ENCODE measurements around the gene ADM2. TPM values are rescaled to one million over a fixed set of nuclear protein-coding genes. Genes with fewer than 3 reads are reported as not detected.
A peak's percentile ranks its signal among the peaks of the same experiment; 100 is the strongest.

The ADM2 gene
- total RNA-seq, 1 experiment from 2014 or later: 13.6 TPM

- Mint-ChIP-seq H3K36me3 (ENCODE audit: insufficient read depth, unreplicated experiment) (peaks cover 52% of the 10 kb centered on the region), H3K27ac (ENCODE audit: unreplicated experiment) (no peak overlapping the region), H3K4me3 (ENCODE audit: low read depth, unreplicated experiment) (peak overlapping the region; percentile 82), H3K27me3 (ENCODE audit: unreplicated experiment) (peaks cover 15% of the 10 kb centered on the region), H3K4me1 (ENCODE audit: low read depth, unreplicated experiment) (peaks cover 25% of the 10 kb centered on the region), H3K9me3 (ENCODE audit: low read depth, unreplicated experiment) (no peaks in the 10 kb centered on the region)
- CTCF ChIA-PET: interaction anchor here (0.6 kb wide), 1 partner anchor 97 kb away, joined by 4 read pairs; no protein-coding TSS in a partner anchor
- DNase-seq: no peak
- intact Hi-C loops (cut with micrococcal nuclease; ENCODE audit: unreplicated experiment): no loop called here
- no peak for TF ChIP-seq CTCF (IDR thresholded peaks at IDR 0.05; ENCODE audit: unreplicated experiment)
- no TSS peak for BruUV-seq (replicated peaks)
These were observed 301 bp upstream of the ADM2 start for GRCh38 chr22:50481045-50481439.

- peaks cover 62% of the 10 kb centered on the region for H3K36me3 Mint-ChIP-seq (ENCODE audit: insufficient read depth, unreplicated experiment)
- TF ChIP-seq CTCF (IDR thresholded peaks at IDR 0.05; ENCODE audit: unreplicated experiment): no peak
- peaks cover 15% of the 10 kb centered on the region for H3K27me3 Mint-ChIP-seq (ENCODE audit: unreplicated experiment)
- no peaks in the 10 kb centered on the region for H3K9me3 Mint-ChIP-seq (ENCODE audit: low read depth, unreplicated experiment)
- peak overlapping the region; percentile 82 for H3K4me3 Mint-ChIP-seq (ENCODE audit: low read depth, unreplicated experiment)
- intact Hi-C loops (cut with micrococcal nuclease; ENCODE audit: unreplicated experiment): no loop called here
- BruUV-seq (replicated peaks): no TSS peak
- peaks cover 38% of the 10 kb centered on the region for H3K4me1 Mint-ChIP-seq (ENCODE audit: low read depth, unreplicated experiment)
- CTCF ChIA-PET: interaction anchor here (0.6 to 0.7 kb wide), 2 partner anchors 54 to 83 kb away, joined by 3 read pairs; no protein-coding TSS in a partner anchor
- H3K27ac Mint-ChIP-seq (ENCODE audit: unreplicated experiment): peak overlapping the region; percentile 80
- no peak for DNase-seq
These were observed 1.0 kb downstream of the ADM2 start for GRCh38 chr22:50482107-50483074.

GRCh38 chr22:50483106-50483505 is 1.8 kb downstream of the ADM2 start:
- BruUV-seq (replicated peaks): no TSS peak
- peaks cover 38% of the 10 kb centered on the region for H3K4me1 Mint-ChIP-seq (ENCODE audit: low read depth, unreplicated experiment)
- intact Hi-C loops (cut with micrococcal nuclease; ENCODE audit: unreplicated experiment): no loop called here
- peaks cover 62% of the 10 kb centered on the region for H3K36me3 Mint-ChIP-seq (ENCODE audit: insufficient read depth, unreplicated experiment)
- DNase-seq: no peak
- no peak overlapping the region for H3K27ac Mint-ChIP-seq (ENCODE audit: unreplicated experiment)
- peaks cover 15% of the 10 kb centered on the region for H3K27me3 Mint-ChIP-seq (ENCODE audit: unreplicated experiment)
- TF ChIP-seq CTCF (IDR thresholded peaks at IDR 0.05; ENCODE audit: unreplicated experiment): no peak
- no peaks in the 10 kb centered on the region for H3K9me3 Mint-ChIP-seq (ENCODE audit: low read depth, unreplicated experiment)
- CTCF ChIA-PET: interaction anchor here (0.7 kb wide), 1 partner anchor 53 kb away, joined by 3 read pairs; no protein-coding TSS in a partner anchor
- H3K4me3 Mint-ChIP-seq (ENCODE audit: low read depth, unreplicated experiment): peak overlapping the region; percentile 82

- Mint-ChIP-seq H3K4me1 (ENCODE audit: low read depth, unreplicated experiment) (peaks cover 38% of the 10 kb centered on the region), H3K9me3 (ENCODE audit: low read depth, unreplicated experiment) (no peaks in the 10 kb centered on the region), H3K27me3 (ENCODE audit: unreplicated experiment) (peaks cover 15% of the 10 kb centered on the region), H3K27ac (ENCODE audit: unreplicated experiment) (no peak overlapping the region), H3K4me3 (ENCODE audit: low read depth, unreplicated experiment) (peak overlapping the region; percentile 82), H3K36me3 (ENCODE audit: insufficient read depth, unreplicated experiment) (peaks cover 62% of the 10 kb centered on the region)
- BruUV-seq (replicated peaks): no TSS peak
- TF ChIP-seq CTCF (IDR thresholded peaks at IDR 0.05; ENCODE audit: unreplicated experiment): no peak
- intact Hi-C loops (cut with micrococcal nuclease; ENCODE audit: unreplicated experiment): no loop called here
- CTCF ChIA-PET: interaction anchor here (0.7 to 1.6 kb wide), 3 partner anchors 13 to 52 kb away, joined by 3 to 5 read pairs (median 4); partner anchors contain the start of gene SCO2
- no peak for DNase-seq
These were observed 2.2 kb downstream of the ADM2 start for GRCh38 chr22:50483556-50483955.
